IPS-11a (cell line): ENCODE measurements around the gene PDE1C.
"Not testable (repeated sequence)": the region's sequence is repeated elsewhere in the genome, so short reads cannot be mapped to it uniquely, and the experiment has no call there.

ENCODE experiments used
- H3K4me3 ChIP-seq: one replicate; pipeline ENCODE4 v1.5.1; 2013; ENCODE audit warnings: low read depth, low read length, control low read depth

Gene PDE1C

DNA sequence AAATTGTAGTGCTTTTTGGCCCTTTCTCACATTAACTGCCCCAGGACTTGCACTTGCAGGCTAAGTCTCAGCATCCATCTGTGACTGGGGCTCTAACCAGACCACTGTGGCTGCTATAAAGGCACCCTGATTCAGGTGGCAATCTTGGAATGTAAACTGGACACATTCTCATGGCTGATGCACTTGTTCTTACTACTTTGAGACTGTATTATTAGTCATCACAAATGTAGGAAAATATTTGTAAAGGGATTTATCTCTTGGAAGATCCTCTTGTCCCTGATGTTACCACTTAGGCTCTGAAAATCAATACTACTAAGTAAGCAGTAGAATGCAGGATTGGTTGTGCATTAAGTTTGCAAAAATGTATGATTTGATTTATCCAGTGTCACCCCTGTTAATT lies 25.0 kb downstream of the PDE1C start:
- H3K4me3 ChIP-seq, result no peak overlapping the region

DNA sequence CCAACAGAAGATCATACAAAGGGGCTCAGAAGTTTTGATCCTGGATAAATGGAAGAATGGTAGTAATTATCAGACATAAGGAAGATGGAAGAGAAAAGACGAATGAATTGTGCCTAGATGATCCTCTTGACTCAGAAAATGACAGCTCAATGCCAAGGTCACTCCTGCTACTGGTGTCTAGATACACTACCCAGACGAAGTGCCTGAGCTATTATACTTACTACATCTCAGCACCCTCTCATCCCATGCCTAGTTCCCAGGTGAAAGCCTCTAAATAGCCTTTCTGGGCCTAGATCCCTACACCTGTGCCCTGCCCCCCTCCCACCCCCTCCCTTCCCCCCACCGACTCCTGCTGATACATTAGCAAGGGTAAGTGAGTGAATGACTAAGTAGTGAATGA lies 25.5 kb downstream of the PDE1C start:
- no peak overlapping the region for H3K4me3 ChIP-seq

DNA sequence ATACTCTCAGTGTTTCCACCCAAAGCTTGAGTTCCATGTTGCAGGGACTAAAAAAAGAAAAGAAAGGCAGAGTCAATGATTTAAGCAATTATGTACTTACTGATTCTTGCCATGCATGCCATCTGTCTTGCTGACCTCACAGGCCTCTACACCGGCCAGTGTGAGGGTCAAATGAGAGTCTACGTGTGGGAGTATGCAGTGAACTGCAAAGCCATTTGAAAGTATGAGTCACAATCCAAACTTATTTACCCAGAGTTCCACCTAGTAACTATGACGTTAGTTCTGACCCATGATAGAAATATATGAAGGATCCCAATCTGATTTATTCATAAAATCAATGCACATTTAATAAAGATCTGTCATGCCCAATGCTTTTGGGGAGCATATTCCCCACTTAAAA lies 26.5 kb downstream of the PDE1C start:
- no peak overlapping the region for H3K4me3 ChIP-seq

DNA sequence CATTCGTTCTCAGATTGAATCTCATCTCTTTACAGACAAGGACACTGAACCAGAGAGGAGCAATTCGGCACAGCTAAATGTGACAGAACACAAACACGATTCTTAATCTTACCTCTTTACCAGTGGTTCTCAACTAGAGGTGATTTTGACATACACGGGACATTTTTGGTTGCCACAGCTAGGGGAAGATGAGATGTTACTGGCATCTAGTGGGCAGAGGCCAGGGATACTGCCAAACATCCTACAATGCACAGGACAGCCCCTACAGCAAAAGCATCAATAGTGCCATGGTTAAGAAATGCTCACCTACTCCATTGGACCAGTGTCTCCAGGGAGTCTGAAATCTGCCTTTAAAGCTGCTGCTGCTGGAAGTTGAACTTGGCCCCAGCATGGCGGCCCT lies 27.3 kb downstream of the PDE1C start:
- H3K4me3 ChIP-seq, result no peak overlapping the region

DNA sequence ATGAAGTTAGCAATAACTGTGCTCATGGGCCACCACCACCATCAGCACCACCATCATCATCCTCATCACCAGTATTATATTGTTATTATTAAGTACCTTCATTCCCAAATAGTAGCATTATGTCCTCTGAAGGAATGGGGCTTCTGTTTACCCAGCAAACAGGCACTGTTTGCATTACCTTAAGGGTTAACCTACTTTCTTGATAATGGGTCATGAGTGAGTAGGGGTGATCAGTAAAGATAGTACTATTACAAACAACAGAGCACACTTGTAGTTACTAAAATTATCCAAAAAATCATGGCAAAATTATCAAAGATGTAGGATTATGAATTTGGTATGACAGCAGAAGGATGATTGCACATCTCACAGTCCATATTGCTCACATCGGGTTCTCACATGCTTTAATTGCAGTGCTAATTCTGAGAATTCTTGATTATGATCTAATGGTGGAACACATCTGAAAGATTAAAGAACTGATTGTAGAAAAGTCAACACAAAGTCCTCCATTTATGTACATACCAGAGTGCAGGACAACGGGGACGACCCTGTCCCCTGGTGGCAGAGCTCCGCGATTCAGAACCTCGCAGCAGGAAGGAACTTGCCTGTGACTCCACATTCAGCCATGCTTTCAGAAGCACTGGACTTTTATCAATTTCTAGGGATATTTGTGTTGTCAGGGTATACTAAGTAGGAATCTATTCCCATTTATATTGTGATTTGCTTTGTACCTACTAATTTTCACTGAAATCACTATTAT lies 31.0 kb downstream of the PDE1C start:
- no peak overlapping the region for H3K4me3 ChIP-seq

DNA sequence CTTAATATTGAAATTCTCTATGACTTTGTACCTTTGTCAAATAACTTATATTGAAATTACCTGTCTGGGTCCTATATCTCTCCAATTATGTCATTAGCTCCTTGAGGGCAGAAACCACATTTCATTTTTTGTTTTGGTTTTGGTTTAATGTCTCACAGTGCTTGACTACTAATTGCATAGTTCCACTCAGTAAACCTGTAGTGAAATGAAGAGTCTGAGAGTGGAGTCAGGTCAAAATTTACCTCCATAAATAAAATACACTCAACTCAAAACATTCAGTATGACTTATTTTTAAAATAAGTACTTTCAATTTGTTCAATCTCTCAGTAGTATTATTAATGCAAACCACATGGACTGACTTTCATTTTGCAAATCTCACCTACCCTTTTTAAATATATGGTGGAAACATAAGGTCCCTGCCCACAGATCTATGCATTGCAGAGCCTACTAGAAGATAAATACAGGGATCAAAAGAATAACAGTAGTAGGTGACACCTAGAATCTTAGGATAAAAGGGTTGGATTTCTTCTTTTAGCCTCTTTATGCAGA lies 32.5 kb downstream of the PDE1C start:
- no peak overlapping the region for H3K4me3 ChIP-seq

DNA sequence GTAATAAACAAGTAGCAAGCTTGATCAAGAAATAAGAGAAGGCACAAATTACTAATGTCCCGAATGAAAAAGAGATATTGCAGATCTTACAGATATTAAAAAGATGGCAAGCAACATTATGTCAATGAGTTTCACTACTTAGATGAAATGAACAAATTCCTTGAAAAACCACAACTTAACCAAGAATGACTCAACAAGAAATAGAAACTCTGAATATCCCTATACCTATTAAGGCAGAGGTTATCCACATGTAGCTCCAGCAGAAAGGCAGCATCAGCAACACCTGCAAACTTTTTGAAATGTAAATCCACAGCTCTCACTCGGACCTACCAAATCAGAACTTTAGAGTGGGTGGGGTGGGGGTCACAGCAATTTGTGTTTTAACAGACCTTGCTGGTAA lies 33.6 kb downstream of the PDE1C start:
- H3K4me3 ChIP-seq, result no peak overlapping the region

DNA sequence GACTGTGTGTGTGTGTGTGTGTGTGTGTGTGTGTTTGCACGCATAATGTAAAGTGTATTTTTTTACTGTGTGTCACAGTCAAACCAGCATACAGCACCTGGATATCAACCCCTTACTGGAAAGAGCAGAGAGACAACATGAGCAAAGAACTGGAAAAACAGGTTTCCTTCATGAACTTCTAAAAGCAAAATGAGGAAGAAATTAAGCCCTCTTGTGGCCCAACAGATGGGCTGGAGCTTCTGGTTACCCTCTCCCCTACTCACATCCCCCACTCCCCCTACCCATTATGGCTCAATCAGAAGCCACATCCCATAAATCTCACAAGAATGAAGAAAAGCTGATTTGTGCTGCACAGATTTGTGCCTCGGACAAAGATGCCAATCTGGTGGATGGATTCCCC lies 36.2 kb downstream of the PDE1C start:
- H3K4me3 ChIP-seq, result no peak overlapping the region

DNA sequence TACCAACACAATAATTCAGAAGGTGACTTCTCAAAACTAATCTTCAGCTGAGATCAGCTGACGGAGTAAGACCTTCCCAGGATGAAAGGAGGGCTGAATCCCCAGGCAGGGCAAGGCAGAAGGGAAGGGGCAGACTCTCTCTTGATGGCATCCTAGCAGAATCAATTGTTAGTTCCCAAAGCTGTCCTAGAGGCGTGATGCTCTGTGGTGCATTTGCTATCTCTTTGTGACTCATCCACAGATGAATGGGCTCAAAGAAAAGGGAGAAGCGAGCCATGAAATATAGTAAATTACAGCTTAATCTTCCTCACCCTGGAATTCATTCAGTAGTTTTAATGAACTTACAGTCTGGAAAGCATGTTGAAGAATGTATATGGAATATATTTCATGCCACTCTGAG lies 37.2 kb downstream of the PDE1C start:
- no peak overlapping the region for H3K4me3 ChIP-seq

DNA sequence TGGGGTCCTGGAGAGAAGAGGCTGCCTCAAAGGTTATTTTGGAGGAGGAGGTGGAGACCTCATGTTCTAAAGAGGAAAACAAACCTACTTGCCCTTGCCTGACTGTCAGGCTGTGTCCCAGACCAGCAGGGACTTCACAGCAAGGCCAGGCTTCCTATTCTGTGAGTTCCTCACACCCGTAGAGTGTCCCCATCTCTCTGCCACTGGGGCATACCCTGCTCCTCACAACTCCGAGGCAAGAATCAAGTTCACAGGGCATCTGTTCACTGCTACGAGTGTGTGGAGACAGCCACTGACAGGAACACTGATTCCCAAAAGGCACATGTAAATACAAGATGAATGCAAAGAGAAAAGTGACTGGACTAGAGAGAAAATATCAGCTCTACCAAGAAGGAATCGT lies 38.0 kb downstream of the PDE1C start:
- H3K4me3 ChIP-seq, result no peak overlapping the region

DNA sequence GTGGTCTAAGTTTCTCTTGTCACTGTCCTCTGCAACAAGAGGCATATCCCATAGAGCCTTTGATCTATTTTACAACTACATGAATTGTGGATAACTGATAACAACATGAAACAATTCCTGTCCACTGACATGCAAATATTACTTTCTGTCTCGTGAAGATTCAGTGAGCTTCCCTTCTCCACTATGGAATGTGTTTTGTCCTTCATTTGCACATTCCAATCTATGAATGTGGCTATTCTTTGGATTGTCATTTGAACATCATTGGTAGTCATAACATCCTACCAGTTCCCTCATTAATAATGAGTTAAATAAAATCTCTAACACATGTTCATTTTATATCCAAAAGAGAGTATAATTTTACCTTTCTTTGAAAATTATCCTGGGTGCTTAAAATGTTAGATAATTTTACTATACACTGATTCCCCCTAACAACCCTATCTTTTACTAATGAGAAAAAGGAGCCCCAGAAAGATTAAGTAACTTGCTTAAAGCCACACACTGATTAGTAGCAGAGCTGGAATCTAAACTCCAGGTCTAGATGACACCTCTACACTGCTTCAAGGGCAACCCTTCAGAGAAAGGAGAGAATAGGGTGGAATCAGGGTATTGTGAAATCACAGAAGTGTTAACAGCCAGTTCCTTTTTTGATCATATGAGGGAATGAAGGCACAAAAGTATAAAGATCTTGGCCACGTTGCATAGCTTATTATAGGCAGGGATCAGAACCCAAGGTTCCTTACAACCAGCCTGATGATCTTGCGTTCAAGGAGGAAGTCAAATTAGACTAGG lies 39.1 kb downstream of the PDE1C start:
- no peak overlapping the region for H3K4me3 ChIP-seq

DNA sequence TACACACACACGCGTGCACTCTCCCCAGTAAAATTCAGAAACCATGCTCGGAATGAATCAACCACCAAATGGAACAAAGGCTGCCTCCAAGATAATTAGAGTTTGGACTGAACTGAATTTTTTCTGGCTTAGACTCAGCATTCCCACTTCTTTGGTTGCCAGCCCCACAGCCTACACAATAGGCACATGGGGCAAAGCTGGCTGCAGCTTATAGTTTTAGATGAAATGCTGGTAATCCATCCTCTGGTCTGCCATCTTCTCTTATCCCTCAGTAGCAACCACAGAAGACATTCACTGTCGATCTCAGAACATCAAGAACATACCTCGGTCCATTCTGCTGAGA lies 44.2 kb downstream of the PDE1C start:
- no peak overlapping the region for H3K4me3 ChIP-seq

DNA sequence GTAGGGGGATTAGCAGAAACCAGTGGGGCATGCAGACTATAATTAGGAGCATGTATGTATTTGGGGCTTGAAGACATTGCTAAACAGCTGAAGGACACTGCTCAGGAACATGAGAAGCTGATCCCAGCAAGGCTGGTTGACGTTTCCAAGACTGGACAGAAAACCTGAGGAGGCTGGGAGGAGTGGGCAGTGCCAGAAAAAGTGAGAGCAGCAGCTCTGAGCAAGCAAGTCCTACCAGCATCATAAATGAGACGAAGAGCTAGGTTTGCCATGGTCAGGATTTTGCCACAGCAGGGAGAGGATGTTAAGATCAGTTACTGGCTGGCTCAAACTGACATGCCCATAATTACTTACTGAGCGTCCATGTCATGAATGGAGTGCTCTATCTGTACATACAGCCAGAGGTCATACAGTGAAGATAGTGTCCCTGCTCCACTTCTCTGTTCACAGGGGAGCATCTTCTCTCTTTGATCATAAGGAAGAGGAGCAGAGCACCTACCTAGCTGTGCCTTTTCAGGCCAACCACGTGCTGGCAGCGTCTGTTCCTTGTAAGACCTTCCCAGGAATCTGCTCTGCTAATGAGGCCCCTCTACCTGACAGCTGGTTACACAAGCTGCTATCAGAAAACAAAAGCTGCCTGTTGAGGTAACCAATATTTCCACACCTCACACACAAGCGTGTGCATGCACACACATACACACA lies 44.7 kb downstream of the PDE1C start:
- no peak overlapping the region for H3K4me3 ChIP-seq

DNA sequence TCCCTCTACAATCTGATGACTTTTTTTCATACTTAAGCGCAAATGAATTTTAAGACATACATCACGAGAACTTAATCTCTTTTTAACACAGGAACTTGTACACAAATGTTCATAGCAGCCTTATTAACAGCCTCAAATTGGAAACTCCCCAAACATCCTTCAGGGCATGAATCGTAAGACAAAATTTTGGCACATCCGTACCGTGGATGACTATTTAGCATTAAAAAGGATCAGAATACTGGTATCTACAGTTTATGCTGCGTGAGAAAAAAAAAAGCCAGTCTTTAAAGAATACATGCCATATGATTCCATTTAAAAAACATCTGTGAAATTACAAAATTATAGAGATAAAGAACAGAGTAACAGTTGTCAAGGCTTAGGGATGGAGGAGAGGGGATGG lies 46.8 kb downstream of the PDE1C start:
- no peak overlapping the region for H3K4me3 ChIP-seq

DNA sequence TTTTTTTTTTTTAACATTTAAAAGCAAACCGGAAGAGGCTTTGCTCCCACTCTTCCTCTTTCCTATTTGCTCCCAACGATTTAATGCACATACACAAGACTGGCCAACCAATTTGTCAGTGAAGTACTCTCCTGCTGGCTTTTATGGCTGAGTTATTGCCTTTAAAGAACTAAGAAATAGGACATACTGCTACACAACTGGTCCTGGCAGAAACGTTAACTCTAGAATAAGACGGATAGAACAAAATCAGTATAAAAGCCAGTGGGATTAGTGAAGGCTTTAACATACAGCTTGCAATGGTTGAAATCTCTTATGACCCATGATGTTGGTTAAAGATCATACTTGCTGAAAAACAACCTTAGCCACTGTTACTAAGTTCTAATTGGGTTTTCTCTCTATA lies 47.2 kb downstream of the PDE1C start:
- no peak overlapping the region for H3K4me3 ChIP-seq

DNA sequence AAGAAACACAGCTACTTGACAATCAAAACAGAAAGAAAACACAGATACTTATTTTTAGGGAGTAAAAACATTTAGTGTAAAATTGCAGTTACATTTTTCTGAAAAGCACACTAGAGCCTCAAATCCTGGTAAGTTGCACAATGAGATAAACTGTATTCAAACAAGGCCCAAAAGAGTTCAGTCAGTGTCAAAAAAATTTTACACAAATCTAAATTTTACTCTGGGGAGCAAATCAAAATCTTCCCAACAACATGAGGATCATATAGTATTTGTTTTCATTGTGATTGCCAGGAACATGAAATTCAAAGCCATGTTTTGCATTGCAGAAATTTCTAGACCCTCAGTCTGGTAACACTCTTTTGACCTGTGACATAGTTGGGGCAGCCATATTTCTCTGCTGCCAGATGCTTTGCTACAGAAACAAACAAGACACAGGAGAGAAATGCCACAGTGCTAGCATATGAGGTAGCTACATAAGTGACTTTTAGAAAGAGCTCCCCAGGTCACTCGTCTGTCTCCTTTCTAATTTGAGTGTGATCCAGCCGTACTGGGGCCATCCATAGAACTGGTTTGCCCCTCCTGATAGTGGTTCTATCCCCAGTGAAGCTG lies 49.6 kb downstream of the PDE1C start:
- H3K4me3 ChIP-seq, result no peak overlapping the region

DNA sequence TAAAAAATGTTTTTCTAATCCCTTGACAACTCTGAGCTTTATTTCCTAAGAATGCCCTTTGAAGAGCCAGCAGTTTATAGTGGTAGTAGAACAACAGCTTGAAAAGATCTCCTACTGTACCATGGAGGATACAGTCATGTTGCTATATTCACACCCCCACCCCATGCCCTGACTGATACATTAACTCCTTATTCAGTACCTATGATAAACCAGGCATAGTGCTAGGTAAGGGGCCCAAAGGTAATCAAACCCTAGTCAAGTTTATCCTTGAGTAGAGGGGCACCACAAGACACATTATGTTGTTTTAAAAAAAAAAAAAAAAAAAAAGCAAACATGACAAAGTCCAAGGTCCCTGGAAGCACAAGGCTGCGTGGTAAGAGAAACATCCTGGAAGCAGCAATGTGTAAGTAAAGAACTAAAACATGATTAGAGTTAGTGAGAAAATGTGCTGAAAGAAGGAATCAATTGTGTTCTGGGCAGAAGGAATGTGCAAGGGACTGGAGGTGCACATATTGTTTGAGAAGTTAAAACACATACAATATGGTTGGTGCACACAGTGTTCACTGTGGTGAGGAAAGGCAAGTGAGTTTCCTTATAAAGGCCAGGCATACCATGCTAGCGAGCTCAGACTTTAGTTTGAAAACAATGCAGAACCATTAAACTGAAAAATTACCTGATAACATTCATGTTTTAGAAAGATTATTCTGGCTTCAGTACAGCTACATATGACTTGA lies 51.2 kb downstream of the PDE1C start:
- no peak overlapping the region for H3K4me3 ChIP-seq

DNA sequence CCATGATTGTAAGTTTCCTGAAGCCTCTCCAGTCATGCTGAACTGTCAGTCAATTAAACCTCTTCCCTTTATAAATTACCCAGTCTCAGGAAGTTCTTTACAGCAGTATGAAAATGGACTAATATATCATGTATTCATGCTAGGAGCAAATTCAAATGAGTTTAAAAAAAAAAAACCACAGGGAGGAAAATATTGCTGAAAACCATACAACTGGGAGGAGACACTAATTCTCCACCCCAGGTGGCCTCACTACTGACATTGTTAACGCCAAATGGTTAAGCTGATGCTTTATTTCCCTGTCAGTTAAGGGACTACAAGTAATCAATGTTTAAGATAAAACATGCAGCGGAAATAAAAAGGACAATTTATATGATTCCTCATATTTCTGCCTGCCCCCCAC lies 55.1 kb downstream of the PDE1C start:
- H3K4me3 ChIP-seq, result no peak overlapping the region

DNA sequence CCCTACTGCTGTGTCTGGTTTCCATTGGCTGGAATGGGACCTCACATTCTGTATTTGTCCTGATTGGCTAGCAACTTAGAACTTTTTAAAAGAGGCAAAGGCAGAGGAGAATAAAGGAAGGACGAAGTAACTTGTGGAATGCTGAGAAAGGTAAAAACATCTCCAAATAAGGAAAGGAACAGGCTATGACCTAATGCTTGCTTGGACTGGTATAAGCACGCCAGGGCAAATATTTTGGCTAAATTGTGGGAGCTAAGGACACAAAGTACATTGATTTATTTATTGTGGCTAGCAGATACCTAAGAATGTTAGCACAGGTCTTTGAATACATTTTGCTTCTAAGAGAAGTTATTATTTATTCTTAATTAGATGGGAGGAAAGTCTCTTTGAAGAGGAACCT lies 56.7 kb downstream of the PDE1C start:
- H3K4me3 ChIP-seq, result not testable (repeated sequence)

DNA sequence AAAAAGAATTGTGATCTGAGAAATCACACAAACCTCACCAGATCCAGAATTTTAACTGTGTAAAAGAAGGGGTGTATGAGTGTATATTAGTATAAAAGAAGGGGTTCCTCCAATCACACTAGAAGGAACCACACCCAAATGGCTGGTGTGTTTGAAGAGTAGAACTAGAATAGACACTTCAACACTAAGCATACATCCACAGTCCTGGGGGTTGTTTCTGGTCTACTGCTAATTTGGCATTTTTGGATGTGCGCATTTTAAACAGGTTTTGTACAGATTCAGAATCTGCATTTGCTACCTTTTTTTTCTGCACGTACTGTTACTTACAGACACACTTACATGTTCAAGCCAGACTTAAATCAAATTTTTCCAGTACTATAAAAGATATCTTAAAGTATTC lies 64.6 kb downstream of the PDE1C start:
- no peak overlapping the region for H3K4me3 ChIP-seq

DNA sequence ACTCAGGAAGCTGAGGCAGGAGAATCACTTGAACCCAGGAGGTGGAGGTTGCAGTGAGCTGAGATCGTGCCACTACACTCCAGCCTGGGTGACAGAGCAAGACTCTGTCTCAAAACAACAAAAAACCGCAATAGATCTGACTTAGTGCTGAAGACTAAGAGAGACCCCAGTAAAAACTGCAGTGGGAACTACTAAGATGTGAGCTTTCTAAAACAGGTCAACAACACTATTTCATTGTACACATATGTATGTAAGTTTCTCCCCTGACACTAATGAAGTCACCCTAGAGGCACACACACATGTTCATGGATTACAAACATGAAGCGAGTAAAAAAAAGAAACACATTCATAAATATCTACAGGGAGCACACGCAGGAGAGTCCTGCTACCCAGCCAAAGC lies 68.3 kb downstream of the PDE1C start:
- H3K4me3 ChIP-seq, result no peak overlapping the region
